Kidney (tissue), 14 donors: ENCODE results near the gene PLPPR1. TPM values are rescaled to one million over a fixed set of nuclear protein-coding genes. Genes with fewer than 3 reads are reported as not detected.

Source experiments
- DNase-seq, 5 donors: peaks; one replicate each; pipeline ENCODE4 v3.0.0-alpha.2; 2013 to 2020
- FAIRE-seq: peaks from 2 replicates; lab custom pipeline; 2012; peaks lifted over from hg19 to GRCh38; lab: Jason Lieb, UNC
- H3K27ac ChIP-seq, 2 donors: one replicate each; pipeline ENCODE4 v1.7.0; 2013; ENCODE audit warnings: low read depth in 2 of 2, low read length in 2 of 2, inconsistent platforms in 1 of 2
- H3K27me3 ChIP-seq: one replicate; pipeline ENCODE4 v1.7.1; 2013; ENCODE audit warnings: low read length, inconsistent platforms; ENCODE audit not compliant: control insufficient read depth, insufficient read depth
- H3K36me3 ChIP-seq, 3 donors: one replicate each; pipeline versions ENCODE4 v1.7.0 to v1.7.1; 2013; ENCODE audit warnings: low read length in 3 of 3, control low read depth in 1 of 3, inconsistent platforms in 1 of 3; ENCODE audit not compliant: insufficient read depth in 3 of 3, control insufficient read depth in 2 of 3
- H3K4me1 ChIP-seq, 3 donors: one replicate each; pipeline versions ENCODE4 v1.7.0 to v1.7.1; 2013; ENCODE audit warnings: low read length in 3 of 3, inconsistent platforms in 1 of 3, low read depth in 1 of 3; ENCODE audit not compliant: control insufficient read depth in 2 of 3, insufficient read depth in 2 of 3
- H3K4me3 ChIP-seq, 3 donors: one replicate each; pipeline versions ENCODE4 v1.7.0 to v1.8.1; 2013; ENCODE audit warnings: low read length in 3 of 3, control low read depth in 1 of 3, inconsistent platforms in 1 of 3
- H3K9ac ChIP-seq, 3 donors: one replicate each; pipeline versions ENCODE4 v1.7.0 to v1.7.1; 2013; ENCODE audit warnings: low read length in 3 of 3, control low read depth in 1 of 3, inconsistent platforms in 1 of 3
- H3K9me3 ChIP-seq, 3 donors: one replicate each; pipeline versions ENCODE4 v1.7.0 to v1.7.1; 2013; ENCODE audit warnings: low read length in 3 of 3, control low read depth in 1 of 3, inconsistent platforms in 1 of 3; ENCODE audit not compliant: control insufficient read depth in 2 of 3, insufficient read depth in 1 of 3
- CTCF ChIP-seq: IDR thresholded peaks from 3 replicates; pipeline ENCODE4 v1.5.1; 2012; ENCODE audit warnings: mild to moderate bottlenecking, moderate library complexity, borderline replicate concordance; ENCODE audit not compliant: insufficient read depth; ENCODE audit errors: extremely low read depth
- intact Hi-C: fragments of 100-400 bp; cut with DNase I; formaldehyde crosslinking; loops from one replicate; pipeline ENCODE4 v1.11.1; 2022
- polyA plus RNA-seq: library from polyadenylated mRNA; stranded (reverse); fragments of 350-450 nt; fragmentation: Illumina TruSeq; extraction: RNeasy Lipid Tissue Mini Kit (QIAGEN cat#74804); gene quantifications from one replicate; pipeline ENCODE4 v1.2.3, GENCODE V29; 2014; ENCODE audit warnings: low read depth, low replicate concordance; ENCODE audit not compliant: insufficient read depth
- total RNA-seq: library from RNA; stranded (reverse); fragmentation: NEBNext Ultra II Directional; extraction: Animal tissue kit (Norgen Biotek cat#: 25700); gene quantifications from one replicate; pipeline ENCODE4 v1.2.1, GENCODE V29; 2021
- donor health status: control.
- donor health status: control.
- donor health status: control.
- donor health status: control.
- donor health status: control.
- donor health status: DM: yes; HTN: yes; CAD: no.
- donor health status: Normal renal cell carcinoma (clear cell type).

The PLPPR1 gene
- total and polyA plus RNA-seq, 2 donors from 2014 or later: 0.98 to 21.6 TPM

- Histone ChIP-seq H3K27me3 (no peaks in the 10 kb centered on the region), H3K9me3 (no peaks in the 10 kb centered on the region), H3K4me3 (no peak overlapping the region), H3K36me3 (no peaks in the 10 kb centered on the region), H3K27ac (no peak overlapping the region), H3K4me1 (no peaks in the 10 kb centered on the region), H3K9ac (no peak overlapping the region)
- TF ChIP-seq CTCF: no peak
- no peak for FAIRE-seq
- peak in 1 of 5 donors; percentile 2 for DNase-seq
- intact Hi-C loops: no loop called here
Measured at GRCh38 chr9:101117161-101117560, 88.6 kb downstream of the PLPPR1 start.

GRCh38 chr9:101119206-101119819, 90.8 kb downstream of the PLPPR1 start:
- Histone ChIP-seq H3K27me3 (no peaks in the 10 kb centered on the region), H3K4me3 (no peak overlapping the region), H3K27ac (no peak overlapping the region), H3K36me3 (no peaks in the 10 kb centered on the region), H3K4me1 (no peaks in the 10 kb centered on the region), H3K9me3 (peaks cover 0 to 10% (median 0%) of the 10 kb centered on the region in 3 donors), H3K9ac (no peak overlapping the region)
- TF ChIP-seq CTCF: peak; percentile 77
- DNase-seq: peak in 4 of 5 donors; percentile 69 to 73 (median 70)
- FAIRE-seq: no peak
- intact Hi-C loops: no loop called here

- FAIRE-seq (no peak), DNase-seq (peak in 1 of 5 donors; percentile 1)
- Histone ChIP-seq H3K4me1 (no peaks in the 10 kb centered on the region), H3K9me3 (peaks cover 0 to 10% (median 0%) of the 10 kb centered on the region in 3 donors), H3K9ac (no peak overlapping the region), H3K4me3 (no peak overlapping the region), H3K27ac (no peak overlapping the region), H3K27me3 (no peaks in the 10 kb centered on the region), H3K36me3 (no peaks in the 10 kb centered on the region)
- TF ChIP-seq CTCF: no peak
- intact Hi-C loops: no loop called here
Measured at GRCh38 chr9:101121836-101122399, 93.4 kb downstream of the PLPPR1 start.
